HEK293T (cell line): ENCODE results near the gene PCAT6.

ENCODE experiments used
- CTCF ChIA-PET: fragments of 350-600 bp; formaldehyde crosslinking; extraction: SDS; loops from one replicate; lab custom pipeline; 2021; ENCODE audit warnings: antibody characterized with exemption, inconsistent platforms; lab: Yijun Ruan, JAX
- POLR2A ChIA-PET: fragments of 350-600 bp; formaldehyde crosslinking; extraction: SDS; loops from one replicate; lab custom pipeline; 2020; ENCODE audit warnings: antibody characterized with exemption, inconsistent platforms; lab: Yijun Ruan, JAX
- DNase-seq: peaks from one replicate; pipeline ENCODE4 v3.0.0; 2012; ENCODE audit warnings: mixed read lengths; ENCODE audit errors: extremely low spot score
- ARNT ChIP-seq: fragments of 450-650 bp; IDR thresholded peaks from 2 replicates; pipeline ENCODE4 v1.6.1; 2017; ENCODE audit warnings: mild to moderate bottlenecking
- BHLHE40 ChIP-seq: fragments of 450-650 bp; IDR thresholded peaks from 2 replicates; pipeline ENCODE4 v1.6.1; 2016; ENCODE audit warnings: mild to moderate bottlenecking, moderate library complexity, borderline replicate concordance
- CTBP1 ChIP-seq: fragments of 450-650 bp; IDR thresholded peaks from 2 replicates; pipeline ENCODE4 v1.6.1; 2016; ENCODE audit warnings: borderline replicate concordance
- ELF4 ChIP-seq: fragments of 450-650 bp; IDR thresholded peaks from 2 replicates; pipeline ENCODE4 v1.6.1; 2017; ENCODE audit warnings: antibody characterized with exemption
- FOXA1 ChIP-seq: fragments of 450-650 bp; IDR thresholded peaks from 2 replicates; pipeline ENCODE4 v1.6.1; 2016; ENCODE audit warnings: mild to moderate bottlenecking
- FOXK2 ChIP-seq: fragments of 450-650 bp; IDR thresholded peaks from 2 replicates; pipeline ENCODE4 v1.6.1; 2016; ENCODE audit warnings: mild to moderate bottlenecking
- FOXM1 ChIP-seq: fragments of 450-650 bp; IDR thresholded peaks from 2 replicates; pipeline ENCODE4 v1.6.1; 2017; ENCODE audit warnings: mild to moderate bottlenecking, borderline replicate concordance
- HDGF ChIP-seq: fragments of 450-650 bp; IDR thresholded peaks from 2 replicates; pipeline ENCODE4 v1.6.1; 2017; ENCODE audit warnings: antibody characterized with exemption, borderline replicate concordance
- L3MBTL2 ChIP-seq: fragments of 450-650 bp; conservative IDR thresholded peaks from 2 replicates; pipeline ENCODE4 v1.6.1; 2016; ENCODE audit warnings: mild to moderate bottlenecking
- LEF1 ChIP-seq: fragments of 450-650 bp; IDR thresholded peaks from 2 replicates; pipeline ENCODE4 v1.6.1; 2017; ENCODE audit warnings: mild to moderate bottlenecking, borderline replicate concordance
- NFRKB ChIP-seq: fragments of 450-650 bp; IDR thresholded peaks from 2 replicates; pipeline ENCODE4 v1.6.1; 2016; ENCODE audit warnings: mild to moderate bottlenecking, moderate library complexity
- PKNOX1 ChIP-seq: fragments of 450-650 bp; IDR thresholded peaks from 2 replicates; pipeline ENCODE4 v1.6.1; 2016
- SP1 ChIP-seq: fragments of 450-650 bp; IDR thresholded peaks from 2 replicates; pipeline ENCODE4 v1.6.1; 2017
- SUZ12 ChIP-seq: fragments of 450-650 bp; IDR thresholded peaks from 2 replicates; pipeline ENCODE4 v1.6.1; 2016; ENCODE audit warnings: mild to moderate bottlenecking
- TARDBP ChIP-seq: fragments of 450-650 bp; IDR thresholded peaks from 2 replicates; pipeline ENCODE4 v1.6.1; 2016
- ZNF384 ChIP-seq: fragments of 450-650 bp; IDR thresholded peaks from 2 replicates; pipeline ENCODE4 v1.6.1; 2016

Gene PCAT6

GRCh38 chr1:202801175-202801574 lies 9.6 kb upstream of the PCAT6 start:
- ChIA-PET POLR2A (no interaction called here), CTCF (no interaction called here)
- TF ChIP-seq NFRKB (no peak), BHLHE40 (no peak), FOXM1 (no peak), L3MBTL2 (no peak), LEF1 (no peak), CTBP1 (no peak), SUZ12 (no peak), PKNOX1 (no peak), FOXK2 (no peak), HDGF (no peak), ZNF384 (no peak), TARDBP (no peak), ARNT (no peak), FOXA1 (no peak), ELF4 (no peak), SP1 (no peak)
- no peak for DNase-seq

GRCh38 chr1:202802034-202802433 lies 8.7 kb upstream of the PCAT6 start:
- TF ChIP-seq L3MBTL2, result no peak
- TF ChIP-seq NFRKB, result no peak
- no peak for TF ChIP-seq BHLHE40
- TF ChIP-seq SUZ12, result no peak
- no peak for TF ChIP-seq FOXM1
- no peak for TF ChIP-seq ELF4
- no peak for TF ChIP-seq SP1
- TF ChIP-seq FOXK2, result no peak
- no peak for TF ChIP-seq ARNT
- TF ChIP-seq HDGF, result no peak
- no peak for TF ChIP-seq PKNOX1
- TF ChIP-seq CTBP1, result no peak
- no peak for TF ChIP-seq LEF1
- no peak for TF ChIP-seq ZNF384
- no peak for TF ChIP-seq FOXA1
- TF ChIP-seq TARDBP, result no peak
- ChIA-PET POLR2A (no interaction called here), CTCF (no interaction called here)
- DNase-seq, result no peak

- ChIA-PET CTCF (interaction anchor here (0.6 kb wide), 1 partner anchor 72 kb away, joined by 3 read pairs; no protein-coding TSS in a partner anchor), POLR2A (no interaction called here)
- no peak for DNase-seq
- TF ChIP-seq ZNF384 (peak; percentile 76), FOXA1 (no peak), SP1 (no peak), BHLHE40 (no peak), SUZ12 (no peak), FOXK2 (no peak), TARDBP (no peak), L3MBTL2 (no peak), ARNT (no peak), NFRKB (no peak), CTBP1 (no peak), FOXM1 (no peak), HDGF (no peak), PKNOX1 (peak; percentile 35), ELF4 (no peak), LEF1 (no peak)
Observed at GRCh38 chr1:202802998-202803932, 7.5 kb upstream of the PCAT6 start.

GRCh38 chr1:202804126-202804525 lies 6.6 kb upstream of the PCAT6 start:
- ChIA-PET POLR2A (no interaction called here), CTCF (no interaction called here)
- TF ChIP-seq SP1 (no peak), FOXM1 (no peak), FOXA1 (no peak)
- DNase-seq, result no peak

- TF ChIP-seq BHLHE40 (no peak), LEF1 (no peak)
- ChIA-PET POLR2A (interaction anchor here (0.6 kb wide), 1 partner anchor 201 kb away, joined by 3 read pairs; the partner anchor contains the start of gene TMEM183A), CTCF (no interaction called here)
- no peak for DNase-seq
Observed at GRCh38 chr1:202805886-202806844, 4.6 kb upstream of the PCAT6 start.
